ENCODE results near the gene PRORP.
"Not testable (repeated sequence)": the region's sequence is repeated elsewhere in the genome, so short reads cannot be mapped to it uniquely, and the experiment has no call there.

Gene PRORP

GRCh38 chr14:35140718-35141581 lies 18.6 kb downstream of the PRORP start:
- no peak for DNase-seq

DNA sequence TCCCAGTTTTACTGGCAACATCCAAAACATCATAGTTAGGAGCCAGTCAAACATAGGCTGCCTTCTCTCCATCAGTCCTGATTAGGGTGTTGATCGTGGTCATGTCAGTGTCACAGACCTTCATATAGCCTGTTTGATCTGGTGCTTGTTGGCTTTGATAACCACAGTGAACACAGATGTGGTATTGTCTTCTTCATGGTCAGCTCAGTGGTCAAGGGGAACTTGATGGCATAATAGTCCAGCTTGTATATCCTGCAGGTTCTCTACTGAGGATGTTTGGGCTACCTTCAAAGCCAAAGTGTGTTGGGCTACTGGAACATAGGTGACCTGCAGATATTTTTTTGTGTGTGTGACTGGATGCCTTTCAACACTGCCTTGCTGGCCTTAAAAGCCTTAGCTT lies 21.7 kb downstream of the PRORP start:
- no peak for DNase-seq

- no peak for DNase-seq
Observed at GRCh38 chr14:35146711-35147149, 24.4 kb downstream of the PRORP start.

DNA sequence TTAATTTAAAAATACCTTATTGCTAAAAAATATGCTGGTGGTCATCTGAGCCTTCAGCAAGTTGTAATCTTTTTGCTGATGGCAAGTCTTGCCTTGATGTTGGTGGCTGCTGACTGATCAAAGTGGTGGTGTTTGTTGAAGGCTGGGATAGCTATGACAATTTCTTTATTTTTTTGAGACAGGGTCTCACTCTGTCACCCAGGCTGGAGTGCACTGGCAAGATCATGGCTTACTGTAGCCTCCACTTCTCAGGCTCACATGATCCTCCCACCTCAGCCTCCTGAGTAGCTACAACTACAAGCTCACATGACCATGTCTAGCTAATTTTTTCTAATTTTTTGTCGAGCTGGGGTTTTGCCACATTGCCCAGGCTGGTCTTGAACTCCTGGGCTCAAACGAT lies 24.8 kb downstream of the PRORP start:
- DNase-seq, result no peak

GRCh38 chr14:35147711-35148110 lies 25.4 kb downstream of the PRORP start:
- no peak for DNase-seq

DNA sequence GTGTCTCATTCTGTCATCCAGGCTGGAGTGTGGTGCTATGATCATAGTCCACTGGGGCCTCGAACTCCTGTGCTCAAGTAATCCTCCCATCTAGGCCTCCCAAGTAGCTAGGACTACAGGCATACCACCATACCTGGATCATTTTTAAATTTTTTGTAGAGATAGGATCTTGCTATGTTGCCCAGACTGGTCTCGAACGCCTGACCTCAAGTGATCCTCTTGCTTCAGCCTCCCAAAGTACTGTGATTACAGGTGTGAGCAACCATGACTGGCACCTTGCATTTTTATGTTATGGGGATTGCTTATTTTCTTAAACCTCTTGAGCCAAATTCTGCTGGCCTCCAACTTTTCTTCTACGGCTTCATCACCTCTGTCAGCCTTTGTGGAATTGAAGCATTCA lies 26.9 kb downstream of the PRORP start:
- no peak for DNase-seq

GRCh38 chr14:35152531-35152930 lies 30.2 kb downstream of the PRORP start:
- not testable (repeated sequence) for DNase-seq

GRCh38 chr14:35154016-35154415 lies 31.7 kb downstream of the PRORP start:
- no peak for DNase-seq

DNA sequence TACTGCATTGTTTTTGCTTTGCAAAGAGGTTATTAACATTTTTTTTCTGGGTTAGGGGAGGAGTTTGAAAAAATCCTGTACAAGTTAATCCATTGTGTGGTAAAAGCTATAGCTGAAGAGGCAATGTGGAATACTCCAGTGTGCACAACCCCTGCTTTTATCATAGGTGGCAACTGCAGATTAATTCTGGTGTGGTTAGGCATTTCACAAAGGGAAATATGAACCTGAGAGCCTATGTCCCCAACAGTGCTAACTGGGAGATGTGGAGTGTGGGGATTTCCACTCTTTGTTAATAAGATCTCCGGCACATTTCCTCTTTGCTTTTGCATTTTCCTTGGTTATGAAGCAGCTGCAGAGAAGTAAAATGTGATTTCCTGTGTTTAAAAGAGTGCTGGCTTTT lies 33.6 kb downstream of the PRORP start:
- no peak for DNase-seq

GRCh38 chr14:35158491-35158890 lies 36.1 kb downstream of the PRORP start:
- DNase-seq, result no peak

DNA sequence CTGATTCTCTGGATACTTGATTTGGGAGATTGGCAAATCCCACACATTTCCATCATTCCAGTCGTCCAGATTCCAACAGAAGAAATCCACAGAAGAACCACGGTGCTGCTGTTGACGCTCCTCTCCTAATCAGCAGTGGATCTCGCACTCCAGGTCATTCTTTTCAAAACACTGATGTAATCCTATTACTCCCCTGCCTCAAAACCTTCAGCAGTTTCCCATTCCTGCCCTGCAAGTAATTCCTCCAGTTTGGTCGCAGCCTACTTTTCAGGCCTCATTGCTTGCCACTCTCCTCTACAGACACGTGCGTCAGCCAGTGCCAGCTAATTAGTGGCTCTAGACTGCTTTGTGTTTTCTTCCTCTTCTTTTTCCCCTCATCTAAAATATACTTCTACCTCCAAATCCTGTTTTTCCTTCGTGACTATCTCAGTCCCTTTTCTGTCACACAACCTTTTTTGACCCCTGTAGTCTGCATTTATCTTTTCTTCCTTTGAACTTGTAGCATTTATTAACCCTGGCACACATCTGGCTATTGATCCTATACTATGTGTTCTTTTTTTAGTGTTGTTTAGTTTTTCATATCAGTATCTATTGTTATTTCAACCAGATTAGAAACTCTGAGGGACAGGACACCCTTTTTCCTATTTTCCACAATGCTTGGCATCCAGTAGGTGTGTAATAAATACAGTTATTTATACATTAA lies 36.8 kb downstream of the PRORP start:
- no peak for DNase-seq

DNA sequence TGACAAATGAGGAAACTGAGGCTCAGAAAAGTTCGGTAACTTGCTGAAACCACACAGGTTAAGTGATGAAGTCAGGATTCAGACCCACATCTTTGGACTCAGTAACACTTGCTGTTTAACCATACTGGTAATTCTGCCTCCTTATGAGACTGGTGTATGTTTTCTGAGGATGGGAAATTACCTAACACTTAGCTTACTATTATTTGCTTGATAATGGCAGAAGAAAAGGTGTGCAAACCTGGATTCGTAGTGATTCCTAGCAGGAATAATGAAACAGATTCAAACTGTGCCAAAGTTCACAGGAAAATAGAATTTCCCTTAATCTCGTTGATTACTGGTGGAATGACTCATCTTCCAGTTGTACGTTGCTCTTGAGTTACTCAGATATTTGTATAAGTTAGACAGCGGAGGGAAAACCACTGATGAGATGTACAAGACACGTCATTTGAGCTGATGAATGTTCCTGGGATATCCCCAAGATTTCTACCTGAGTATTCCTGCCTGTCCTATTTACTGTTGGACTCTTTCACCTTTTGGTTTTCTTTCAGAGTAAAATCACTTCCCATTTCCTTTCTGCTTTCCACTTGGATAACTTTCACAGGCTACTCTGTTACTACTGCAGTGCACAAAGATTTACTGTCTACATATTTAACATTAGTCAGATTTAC lies 37.5 kb downstream of the PRORP start:
- DNase-seq, result no peak

GRCh38 chr14:35161231-35161630 lies 38.9 kb downstream of the PRORP start:
- no peak for DNase-seq

DNA sequence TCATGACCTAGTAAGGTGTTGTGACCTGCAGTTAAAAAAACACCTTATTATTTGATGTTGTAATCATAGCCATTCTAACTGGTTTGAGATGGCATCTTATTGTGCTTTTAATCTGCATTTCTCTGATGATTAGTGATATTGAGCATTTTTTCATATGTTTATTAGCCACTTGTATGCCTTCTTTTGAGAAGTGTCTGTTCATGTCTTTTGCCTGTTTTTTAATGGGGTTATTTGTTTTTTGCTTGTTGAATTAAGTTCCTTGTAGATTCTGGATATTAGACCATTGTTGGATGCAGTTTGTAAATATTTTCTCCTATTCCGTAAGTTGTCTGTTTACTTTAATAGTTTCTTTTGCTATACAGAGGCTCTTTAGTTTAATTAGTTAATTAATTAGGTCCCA lies 41.0 kb downstream of the PRORP start:
- DNase-seq, result no peak

GRCh38 chr14:35164849-35165248 lies 42.5 kb downstream of the PRORP start:
- no peak for DNase-seq

DNA sequence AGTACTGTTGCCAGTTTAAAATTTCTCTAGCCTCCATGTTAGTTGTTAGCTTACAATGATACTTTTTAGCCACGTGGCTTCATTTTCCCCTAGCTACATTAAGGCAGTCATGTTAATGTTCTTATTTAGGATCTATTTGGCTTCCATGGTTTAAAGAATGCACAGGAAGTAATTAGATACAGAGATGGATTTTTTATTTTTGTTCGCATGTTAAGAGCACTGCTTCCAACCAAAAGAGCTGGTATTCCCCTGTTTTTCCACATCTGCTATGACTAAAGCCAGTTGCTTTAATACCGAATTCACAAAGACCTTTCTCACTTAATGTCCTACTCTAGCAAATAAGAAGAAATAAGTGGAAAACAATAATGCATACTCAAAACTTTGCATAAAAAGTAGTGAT lies 45.1 kb downstream of the PRORP start:
- no peak for DNase-seq
